Naive B cell (primary cell): ENCODE data around the gene TPP1. TPM values are rescaled to one million over a fixed set of nuclear protein-coding genes. Genes with fewer than 3 reads are reported as not detected.

ENCODE experiments used
- ATAC-seq, 2 donors: fragments of 150-1000 bp; cut with Tn5 transposase; 2 replicates each; pipeline ENCODE4 v1.10.0; 2021; ENCODE audit warnings: low read depth in 2 of 2, mild to moderate bottlenecking in 2 of 2, moderate library complexity in 2 of 2
- DNase-seq: peaks from one replicate; pipeline ENCODE4 v3.0.0; 2022
- H3K27ac Mint-ChIP-seq, 6 donors: one replicate each; pipeline ENCODE4 v1.8.0; 2020 to 2022; ENCODE audit warnings: mild to moderate bottlenecking in 6 of 6, mixed read lengths in 6 of 6, moderate library complexity in 5 of 6, inconsistent platforms in 2 of 6
- H3K27me3 Mint-ChIP-seq, 3 donors: one replicate each; pipeline ENCODE4 v1.8.0; 2021 to 2022; ENCODE audit warnings: mixed read lengths in 3 of 3, mild to moderate bottlenecking in 1 of 3
- H3K36me3 Mint-ChIP-seq, 2 donors: one replicate each; pipeline ENCODE4 v1.8.0; 2020 to 2022; ENCODE audit warnings: mixed read lengths in 2 of 2, inconsistent platforms in 1 of 2, mild to moderate bottlenecking in 1 of 2
- H3K4me1 Mint-ChIP-seq, 3 donors: one replicate each; pipeline ENCODE4 v1.8.0; 2020 to 2022; ENCODE audit warnings: mixed read lengths in 3 of 3, inconsistent platforms in 1 of 3, mild to moderate bottlenecking in 1 of 3, moderate library complexity in 1 of 3
- H3K4me3 Mint-ChIP-seq, 8 donors: one replicate each; pipeline ENCODE4 v1.8.0; 2020 to 2022; ENCODE audit warnings: mild to moderate bottlenecking in 8 of 8, mixed read lengths in 8 of 8, moderate library complexity in 8 of 8, inconsistent platforms in 2 of 8
- H3K9me3 Mint-ChIP-seq, 7 donors: one replicate each; pipeline ENCODE4 v1.8.0; 2020 to 2022; ENCODE audit warnings: mixed read lengths in 7 of 7, mild to moderate bottlenecking in 5 of 7, inconsistent platforms in 2 of 7, moderate library complexity in 1 of 7
- polyA plus RNA-seq, 6 donors: library from polyadenylated mRNA; unstranded; fragments of 300-500 nt; fragmentation: Illumina TruSeq; gene quantifications; one replicate each; pipeline ENCODE4 v1.2.3, GENCODE V29; 2021; ENCODE audit warnings: low read depth in 6 of 6

Gene TPP1
- 100 to 1,000 TPM; 146 to 198 (median 176) TPM for polyA plus RNA-seq

DNA sequence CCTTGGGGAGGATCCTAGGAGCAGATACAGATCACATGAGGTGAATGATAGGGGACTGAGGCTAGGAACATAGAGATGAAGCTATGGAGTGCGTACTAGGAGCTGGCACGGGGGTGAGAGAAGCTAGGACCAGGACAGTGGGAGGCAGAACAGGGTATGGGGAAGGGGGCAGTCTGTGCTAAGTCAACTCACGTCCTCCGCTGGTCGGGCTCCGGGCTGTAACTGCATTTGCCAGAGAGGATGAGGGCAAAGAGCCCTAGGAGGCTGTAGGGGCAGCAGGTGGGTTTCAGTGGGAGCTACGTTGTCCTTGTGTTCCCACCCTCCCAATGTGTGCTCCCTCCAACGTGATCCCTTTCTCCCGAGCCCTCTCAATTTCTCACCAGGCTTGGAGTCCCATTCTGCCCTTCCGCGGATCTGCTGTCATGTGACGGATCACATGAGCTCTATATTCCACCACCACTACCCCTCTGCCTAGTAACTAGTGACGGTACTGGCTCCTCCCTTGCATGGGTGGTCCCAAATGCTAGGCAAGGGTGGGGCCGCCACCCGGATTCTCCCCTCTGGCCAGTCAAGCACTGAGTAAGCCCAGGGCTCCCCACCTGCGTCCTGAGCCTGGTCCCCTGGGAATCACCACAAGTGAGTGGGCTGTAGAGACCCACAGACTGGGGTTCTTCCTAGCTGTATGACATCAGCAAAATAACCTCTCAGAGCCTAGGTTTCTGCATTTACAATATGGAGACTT lies at the start of gene TPP1:
Gene TPP1, minus strand, starts transcription at position 419 of the 742 bp plus-strand sequence. Its CDS starts 22 bp downstream, at position 397.
- H3K4me3 Mint-ChIP-seq, result no peak within 1 kb of the TSS
- no peaks in the 10 kb centered on the region for H3K27me3 Mint-ChIP-seq
- H3K36me3 Mint-ChIP-seq, result no peaks in the 10 kb centered on the region
- DNase-seq (peak; percentile 97), ATAC-seq (peak; percentile 91 to 93)
- H3K9me3 Mint-ChIP-seq, result no peaks in the 10 kb centered on the region
- peaks cover 0 to 20% (median 4%) of the 10 kb centered on the region in 3 donors for H3K4me1 Mint-ChIP-seq
- no peak within 1 kb of the TSS for H3K27ac Mint-ChIP-seq

DNA sequence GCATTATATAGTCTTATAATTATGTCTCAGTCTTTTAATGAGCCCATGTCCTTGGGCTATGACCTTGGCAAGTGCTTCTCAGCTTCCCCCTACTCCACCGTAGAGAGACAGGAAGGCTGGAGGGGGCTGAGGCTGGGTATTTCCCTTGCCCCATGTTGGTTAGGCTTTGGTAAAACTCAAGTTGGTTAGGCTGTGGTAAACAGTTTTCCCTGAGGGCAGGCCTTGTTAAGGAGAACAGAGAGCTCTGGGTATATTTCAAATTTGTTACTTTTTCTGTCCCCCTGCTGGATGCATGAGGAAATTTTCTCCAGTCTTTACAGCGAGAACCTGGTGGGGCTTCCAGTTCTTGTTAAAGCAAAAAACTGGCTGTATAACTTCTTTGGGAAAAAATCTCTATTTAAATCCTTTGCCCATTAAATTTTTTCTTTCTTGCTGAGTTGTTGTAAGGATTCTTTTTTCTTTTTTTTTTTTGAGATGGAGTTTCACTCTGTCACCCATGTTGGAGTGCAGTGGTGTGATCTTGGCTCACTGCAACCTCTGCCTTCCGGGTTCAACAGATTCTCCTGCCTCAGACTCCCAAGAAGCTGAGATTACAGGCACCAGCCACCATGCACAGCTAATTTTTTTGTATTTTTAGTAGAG lies 48.6 kb upstream of the TPP1 start:
- peak; percentile 89 for ATAC-seq
- H3K27ac Mint-ChIP-seq, result peak overlapping the region in 1 of 6 donors; percentile 25
- no peaks in the 10 kb centered on the region for H3K36me3 Mint-ChIP-seq
- no peaks in the 10 kb centered on the region for H3K9me3 Mint-ChIP-seq
- DNase-seq, result peak; percentile 45
- H3K4me3 Mint-ChIP-seq, result no peak overlapping the region
- H3K27me3 Mint-ChIP-seq, result peaks cover 0 to 10% (median 6%) of the 10 kb centered on the region in 3 donors
- peaks cover 0 to 9% (median 4%) of the 10 kb centered on the region in 3 donors for H3K4me1 Mint-ChIP-seq

- ATAC-seq (no peak), DNase-seq (no peak)
- H3K9me3 Mint-ChIP-seq, result no peaks in the 10 kb centered on the region
- H3K4me1 Mint-ChIP-seq, result peaks cover 0 to 9% (median 4%) of the 10 kb centered on the region in 3 donors
- no peaks in the 10 kb centered on the region for H3K36me3 Mint-ChIP-seq
- no peak overlapping the region for H3K4me3 Mint-ChIP-seq
- H3K27ac Mint-ChIP-seq, result peak overlapping the region in 2 of 6 donors; percentile 30 to 52
- peaks cover 0 to 10% (median 6%) of the 10 kb centered on the region in 3 donors for H3K27me3 Mint-ChIP-seq
Measured at GRCh38 chr11:6666302-6667183, 47.3 kb upstream of the TPP1 start.

DNA sequence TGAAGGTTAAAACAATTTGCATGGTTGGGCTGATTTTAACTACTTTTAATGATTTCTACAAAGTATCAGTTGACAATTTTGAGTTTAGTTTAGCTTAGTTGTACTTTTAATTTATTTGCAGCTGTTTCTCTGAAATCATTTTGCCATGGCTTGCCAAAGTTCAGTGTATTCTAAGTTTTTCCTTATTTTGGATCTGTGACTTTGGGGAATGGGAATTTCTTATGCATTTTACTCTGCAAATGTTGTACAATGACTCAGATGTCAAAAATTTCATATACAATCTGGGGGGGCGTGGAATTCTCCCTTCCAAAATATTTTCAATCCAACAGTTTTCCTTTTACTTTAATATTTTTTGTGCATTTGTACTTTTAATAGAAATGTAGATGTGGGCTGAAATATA lies 45.3 kb upstream of the TPP1 start:
- no peaks in the 10 kb centered on the region for H3K27me3 Mint-ChIP-seq
- peaks cover 0 to 9% (median 4%) of the 10 kb centered on the region in 3 donors for H3K4me1 Mint-ChIP-seq
- no peaks in the 10 kb centered on the region for H3K36me3 Mint-ChIP-seq
- DNase-seq (no peak), ATAC-seq (no peak)
- H3K4me3 Mint-ChIP-seq, result no peak overlapping the region
- H3K9me3 Mint-ChIP-seq, result no peaks in the 10 kb centered on the region
- no peak overlapping the region for H3K27ac Mint-ChIP-seq

- Mint-ChIP-seq H3K27ac (peak overlapping the region in 1 of 6 donors; percentile 83), H3K4me3 (no peak overlapping the region), H3K9me3 (no peaks in the 10 kb centered on the region), H3K27me3 (no peaks in the 10 kb centered on the region), H3K4me1 (peaks cover 0 to 9% (median 4%) of the 10 kb centered on the region in 3 donors), H3K36me3 (no peaks in the 10 kb centered on the region)
- no peak for DNase-seq
- ATAC-seq, result no peak
Measured at GRCh38 chr11:6663794-6664469, 44.7 kb upstream of the TPP1 start.

GRCh38 chr11:6660712-6661111 lies 41.5 kb upstream of the TPP1 start:
- Mint-ChIP-seq H3K36me3 (peaks cover 0 to 8% of the 10 kb centered on the region in 2 donors), H3K4me3 (no peak overlapping the region), H3K27me3 (peaks cover 0 to 12% (median 6%) of the 10 kb centered on the region in 3 donors), H3K4me1 (peaks cover 11% of the 10 kb centered on the region in 3 donors), H3K27ac (no peak overlapping the region), H3K9me3 (no peaks in the 10 kb centered on the region)
- no peak for DNase-seq
- no peak for ATAC-seq

GRCh38 chr11:6658647-6659046 lies 39.4 kb upstream of the TPP1 start:
- Mint-ChIP-seq H3K4me3 (no peak overlapping the region), H3K4me1 (peaks cover 11% of the 10 kb centered on the region in 3 donors), H3K9me3 (no peaks in the 10 kb centered on the region), H3K27ac (no peak overlapping the region), H3K27me3 (peaks cover 0 to 12% (median 6%) of the 10 kb centered on the region in 3 donors), H3K36me3 (peaks cover 0 to 8% of the 10 kb centered on the region in 2 donors)
- ATAC-seq (no peak), DNase-seq (no peak)

DNA sequence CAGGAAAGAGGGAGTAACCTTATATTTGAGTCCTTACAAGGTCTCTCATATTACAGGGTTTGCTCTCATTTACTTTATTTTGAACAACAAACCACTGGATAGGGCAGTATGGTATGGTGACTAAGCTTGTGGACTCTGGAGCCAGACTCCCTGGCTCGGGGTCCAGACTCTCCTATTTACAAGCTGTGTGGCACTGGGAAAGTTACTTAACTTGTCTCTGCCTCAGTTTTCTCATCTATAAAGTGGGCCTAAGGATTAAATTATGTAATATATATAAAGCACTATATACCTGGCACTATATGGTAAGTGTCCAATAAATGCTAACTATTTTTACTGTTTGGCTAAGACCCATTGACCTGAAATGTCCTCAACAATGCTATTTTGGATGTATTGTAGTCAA lies 38.1 kb upstream of the TPP1 start:
- DNase-seq (no peak), ATAC-seq (no peak)
- no peaks in the 10 kb centered on the region for H3K9me3 Mint-ChIP-seq
- H3K27ac Mint-ChIP-seq, result peak overlapping the region in 1 of 6 donors; percentile 7
- peaks cover 0 to 12% (median 6%) of the 10 kb centered on the region in 3 donors for H3K27me3 Mint-ChIP-seq
- peak overlapping the region in 7 of 8 donors; percentile 27 to 84 (median 66) for H3K4me3 Mint-ChIP-seq
- H3K36me3 Mint-ChIP-seq, result peaks cover 0 to 8% of the 10 kb centered on the region in 2 donors
- peaks cover 11% of the 10 kb centered on the region in 3 donors for H3K4me1 Mint-ChIP-seq

- ATAC-seq, result no peak
- DNase-seq, result no peak
- H3K27ac Mint-ChIP-seq, result peak overlapping the region in 4 of 6 donors; percentile 7 to 78 (median 24)
- peaks cover 0 to 8% of the 10 kb centered on the region in 2 donors for H3K36me3 Mint-ChIP-seq
- H3K4me3 Mint-ChIP-seq, result peak overlapping the region; percentile 21 to 84 (median 70)
- peaks cover 0 to 12% (median 6%) of the 10 kb centered on the region in 3 donors for H3K27me3 Mint-ChIP-seq
- no peaks in the 10 kb centered on the region for H3K9me3 Mint-ChIP-seq
- H3K4me1 Mint-ChIP-seq, result peaks cover 11% of the 10 kb centered on the region in 3 donors
Measured at GRCh38 chr11:6656936-6657335, 37.7 kb upstream of the TPP1 start.

- peak overlapping the region in 3 of 6 donors; percentile 1 to 78 (median 64) for H3K27ac Mint-ChIP-seq
- no peaks in the 10 kb centered on the region for H3K9me3 Mint-ChIP-seq
- peaks cover 0 to 12% (median 6%) of the 10 kb centered on the region in 3 donors for H3K27me3 Mint-ChIP-seq
- DNase-seq (no peak), ATAC-seq (no peak)
- H3K36me3 Mint-ChIP-seq, result peaks cover 0 to 8% of the 10 kb centered on the region in 2 donors
- peak overlapping the region in 7 of 8 donors; percentile 59 to 87 (median 82) for H3K4me3 Mint-ChIP-seq
- peaks cover 11% of the 10 kb centered on the region in 3 donors for H3K4me1 Mint-ChIP-seq
Measured at GRCh38 chr11:6656584-6656915, 37.3 kb upstream of the TPP1 start.

DNA sequence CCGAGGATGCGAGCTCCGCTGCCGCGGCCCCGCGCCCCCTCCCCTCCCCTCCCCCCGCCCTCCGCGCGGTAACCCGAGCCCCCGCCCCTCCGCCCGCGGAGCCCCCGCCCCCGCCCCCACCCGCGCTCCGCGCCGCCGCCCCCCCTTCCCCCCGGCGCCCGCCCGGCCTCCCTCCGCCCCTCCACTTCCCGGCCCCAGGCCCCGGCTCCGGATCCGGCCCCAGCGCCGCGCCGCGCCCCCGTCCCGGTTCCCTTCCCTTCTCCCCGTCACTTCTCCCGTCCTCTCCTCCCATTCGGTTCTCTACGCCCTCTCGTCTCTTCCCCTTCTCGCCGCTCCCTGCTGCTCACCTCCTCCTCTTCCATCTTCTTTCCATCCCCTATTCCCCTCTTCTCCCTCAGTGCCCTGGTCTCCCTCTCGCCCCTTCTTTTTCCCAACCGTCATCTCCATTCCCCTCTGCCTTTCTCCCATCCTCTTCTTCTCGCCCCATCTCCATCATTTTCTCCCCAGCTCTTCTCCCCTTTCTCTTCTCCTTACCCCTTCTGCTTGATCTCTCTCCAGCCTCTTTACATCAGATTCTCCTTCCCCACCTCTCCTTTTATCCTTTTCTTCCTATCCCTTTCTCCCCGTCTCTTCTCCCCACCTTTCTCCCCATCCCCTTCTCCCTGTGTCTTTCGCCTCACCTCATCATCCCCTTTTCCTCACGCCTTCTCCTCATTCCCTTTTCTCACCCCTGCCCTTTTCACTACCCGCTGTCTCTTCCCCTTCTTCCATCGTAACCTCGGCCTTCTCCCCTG lies 36.8 kb upstream of the TPP1 start, which contains the start of gene DCHS1:
Gene DCHS1, minus strand, starts transcription at position 20 of the 794 bp plus-strand sequence. CDS start 14,196 bp downstream, outside the sequence.
- DNase-seq (peak; percentile 11), ATAC-seq (peak; percentile 32 to 35)

More for the DNA sequence above, 36.8 kb upstream of the TPP1 start, which contains the start of gene DCHS1:
- Mint-ChIP-seq H3K9me3 (no peaks in the 10 kb centered on the region), H3K36me3 (peaks cover 0 to 8% of the 10 kb centered on the region in 2 donors), H3K27ac (peak within 1 kb of the TSS in 4 of 6 donors; percentile 1 to 78 (median 46)), H3K27me3 (peaks cover 0 to 12% (median 6%) of the 10 kb centered on the region in 3 donors), H3K4me1 (peaks cover 11% of the 10 kb centered on the region in 3 donors), H3K4me3 (peak within 1 kb of the TSS; percentile 66 to 87 (median 80))
